T-cell (primary cell): Measurements from ENCODE around the gene DAGLB. TPM values are rescaled to one million over a fixed set of nuclear protein-coding genes. Genes with fewer than 3 reads are reported as not detected.
"Not testable (repeated sequence)": the region's sequence is repeated elsewhere in the genome, so short reads cannot be mapped to it uniquely, and the experiment has no call there.

ENCODE experiments used
- ATAC-seq, 4 experiments: fragments of 200-7000 bp in 3 of 4; fragments of 150-1000 bp in 1 of 4; cut with Tn5 transposase; replicated peaks in 1 of 4; 1 replicate in 3 of 4; 2 replicates in 1 of 4; pipeline ENCODE4 v1.10.0; 2021; ENCODE audit warnings: moderate library complexity in 3 of 4, mild to moderate bottlenecking in 2 of 4, moderate number of reproducible peaks in 1 of 4
- CTCF ChIA-PET, 2 donors: fragments of 300-600 bp; sonication (Branson Sonifier 250); formaldehyde crosslinking; loops; one replicate each; lab custom pipeline; 2022; ENCODE audit warnings: antibody characterized with exemption in 2 of 2; lab: Charles Lee
- POLR2A ChIA-PET, 2 donors: fragments of 300-600 bp; sonication (Branson Sonifier 250); formaldehyde crosslinking; loops; one replicate each; lab custom pipeline; 2022; ENCODE audit warnings: antibody characterized with exemption in 2 of 2; lab: Charles Lee
- DNase-seq, 35 experiments: peaks; one replicate each; pipeline versions ENCODE4 v3.0.0 to v3.0.0-alpha.2; 2013 to 2023
- H3K27ac ChIP-seq: one replicate; pipeline ENCODE4 v1.5.1; 2013; ENCODE audit warnings: low read length
- H3K27me3 ChIP-seq, 2 experiments: replicated peaks in 1 of 2; 1 replicate in 1 of 2; 2 replicates in 1 of 2; pipeline versions ENCODE4 v1.6.1 to v1.7.0; 2013; ENCODE audit warnings: low read length in 1 of 2, mixed read lengths in 1 of 2; ENCODE audit not compliant: control insufficient read depth in 2 of 2, insufficient read depth in 2 of 2; ENCODE audit errors: extremely low read depth in 1 of 2
- H3K36me3 ChIP-seq, 2 donors: 1 replicate in 1 of 2; 2 replicates in 1 of 2; pipeline versions ENCODE4 v1.6.1 to v1.7.0; 2013; ENCODE audit warnings: low read length in 1 of 2; ENCODE audit not compliant: control insufficient read depth in 2 of 2, insufficient read depth in 1 of 2; ENCODE audit errors: extremely low read depth in 1 of 2
- H3K4me1 ChIP-seq, 2 experiments: 1 replicate in 1 of 2; 2 replicates in 1 of 2; pipeline versions ENCODE4 v1.6.1 to v1.7.0; 2013; ENCODE audit warnings: low read length in 2 of 2, mixed read lengths in 1 of 2; ENCODE audit not compliant: insufficient read depth in 2 of 2, control insufficient read depth in 1 of 2; ENCODE audit errors: extremely low read depth in 1 of 2
- H3K4me3 ChIP-seq, 2 donors: 1 replicate in 1 of 2; 2 replicates in 1 of 2; pipeline versions ENCODE4 v1.5.1 to v1.7.0; 2013; ENCODE audit warnings: mild to moderate bottlenecking in 2 of 2, low read length in 1 of 2, moderate library complexity in 1 of 2; ENCODE audit not compliant: control insufficient read depth in 1 of 2; ENCODE audit errors: extremely low read depth in 1 of 2
- H3K9me3 ChIP-seq: 2 replicates; pipeline ENCODE4 v1.7.0; 2013
- H3K27ac Mint-ChIP-seq, 2 donors: one replicate each; pipeline ENCODE4 v1.8.0; 2020 to 2021; ENCODE audit warnings: mild to moderate bottlenecking in 2 of 2, mixed read lengths in 2 of 2
- H3K27me3 Mint-ChIP-seq, 2 donors: one replicate each; pipeline ENCODE4 v1.8.0; 2021 to 2022; ENCODE audit warnings: mixed read lengths in 2 of 2
- H3K36me3 Mint-ChIP-seq: one replicate; pipeline ENCODE4 v1.8.0; 2021; ENCODE audit warnings: mixed read lengths
- H3K4me1 Mint-ChIP-seq, 3 donors: one replicate each; pipeline ENCODE4 v1.8.0; 2020 to 2022; ENCODE audit warnings: mixed read lengths in 3 of 3, mild to moderate bottlenecking in 1 of 3
- H3K4me3 Mint-ChIP-seq, 3 donors: one replicate each; pipeline ENCODE4 v1.8.0; 2020 to 2022; ENCODE audit warnings: mild to moderate bottlenecking in 3 of 3, mixed read lengths in 3 of 3, moderate library complexity in 3 of 3
- H3K9me3 Mint-ChIP-seq, 3 donors: one replicate each; pipeline ENCODE4 v1.8.0; 2020 to 2022; ENCODE audit warnings: mixed read lengths in 3 of 3
- WGBS: methylation state at CpG from one replicate; pipeline ENCODE4 v1.1.5; 2013; ENCODE audit warnings: missing lambda C conversion rate; ENCODE audit not compliant: insufficient coverage; 5-methylcytosine and 5-hydroxymethylcytosine counted together
- total RNA-seq, 35 experiments: library from RNA in 6 of 35; stranded (reverse) in 6 of 35; fragments of 120-200 nt in 1 of 35; gene quantifications; one replicate each; pipeline versions ENCODE4 v1.2.1 to v1.2.4 and lab custom pipeline; 2013 to 2026

The DAGLB gene
- total RNA-seq, 5 donors from 2014 or later (not counting 1 experiment from before 2014, with no cell fraction given): 23.9 to 45.0 (median 38.9) TPM

GRCh38 chr7:6475433-6476186 lies 27.9 kb upstream of the DAGLB start:
- Histone ChIP-seq H3K27me3 (no peaks in the 10 kb centered on the region), H3K36me3 (peaks cover 3 to 35% of the 10 kb centered on the region in 2 donors), H3K4me3 (no peak overlapping the region), H3K4me1 (peaks cover 0 to 29% of the 10 kb centered on the region in 2 experiments), H3K9me3 (no peaks in the 10 kb centered on the region), H3K27ac (no peak overlapping the region)
- no peaks in the 10 kb centered on the region for H3K9me3 Mint-ChIP-seq
- H3K27ac Mint-ChIP-seq: peak overlapping the region in 1 of 2 donors; percentile 40
- H3K4me1 Mint-ChIP-seq: peaks cover 60 to 63% (median 60%) of the 10 kb centered on the region in 3 donors
- ChIA-PET CTCF (interaction anchor here (0.6 kb wide), 2 partner anchors 32 to 462 kb away, joined by 3 read pairs; no protein-coding TSS in a partner anchor), POLR2A (interaction anchor here in 1 of 2 donors (0.5 kb wide), 1 partner anchor 36 kb away, joined by 3 read pairs; no protein-coding TSS in a partner anchor)
- no peaks in the 10 kb centered on the region for H3K27me3 Mint-ChIP-seq
- no peak for DNase-seq
- peaks cover 24% of the 10 kb centered on the region for H3K36me3 Mint-ChIP-seq
- no CpG with 5 or more reads among the region's 3 CpGs for WGBS
- peak in 1 of 4 experiments; percentile 20 for ATAC-seq
- H3K4me3 Mint-ChIP-seq: no peak overlapping the region

- Mint-ChIP-seq H3K4me3 (no peak overlapping the region), H3K4me1 (no peaks in the 10 kb centered on the region), H3K36me3 (peaks cover 47% of the 10 kb centered on the region), H3K9me3 (no peaks in the 10 kb centered on the region), H3K27ac (no peak overlapping the region), H3K27me3 (no peaks in the 10 kb centered on the region)
- Histone ChIP-seq H3K9me3 (no peaks in the 10 kb centered on the region), H3K27me3 (no peaks in the 10 kb centered on the region), H3K27ac (no peak overlapping the region), H3K36me3 (peaks cover 23 to 65% of the 10 kb centered on the region in 2 donors), H3K4me3 (no peak overlapping the region), H3K4me1 (no peaks in the 10 kb centered on the region)
- POLR2A ChIA-PET: no interaction called here
- no peak for ATAC-seq
- CTCF ChIA-PET: interaction anchor here in 1 of 2 donors (0.6 kb wide), 1 partner anchor 25 kb away, joined by 4 read pairs; no protein-coding TSS in a partner anchor
- 100% methylated on average over 2 of the region's 8 CpGs for WGBS
- no peak for DNase-seq
Measured at GRCh38 chr7:6465862-6466261, 18.1 kb upstream of the DAGLB start.

- DNase-seq, H3K4me3 Mint-ChIP-seq, H3K9me3 ChIP-seq, H3K27ac ChIP-seq, H3K4me1 Mint-ChIP-seq, H3K9me3 Mint-ChIP-seq, H3K27me3 ChIP-seq, H3K4me1 ChIP-seq, H3K27me3 Mint-ChIP-seq, H3K4me3 ChIP-seq, ATAC-seq, H3K27ac Mint-ChIP-seq: not testable (repeated sequence)
- WGBS: no CpG with 5 or more reads among the region's 5 CpGs
- POLR2A ChIA-PET: interaction anchor here in 1 of 2 donors (0.6 kb wide), 2 partner anchors 13 to 131 kb away, joined by 3 to 7 read pairs; no protein-coding TSS in a partner anchor
- H3K36me3 ChIP-seq: peaks cover 8 to 50% of the 10 kb centered on the region in 2 donors
- CTCF ChIA-PET: interaction anchor here in 1 of 2 donors (0.6 kb wide), 1 partner anchor 20 kb away, joined by 3 read pairs; no protein-coding TSS in a partner anchor
- H3K36me3 Mint-ChIP-seq: peaks cover 40% of the 10 kb centered on the region
Measured at GRCh38 chr7:6463609-6464008, 15.9 kb upstream of the DAGLB start.

- peaks cover 5 to 39% of the 10 kb centered on the region in 2 donors for H3K36me3 ChIP-seq
- H3K27me3 ChIP-seq: no peaks in the 10 kb centered on the region
- POLR2A ChIA-PET: no interaction called here
- Mint-ChIP-seq H3K4me1 (peaks cover 0 to 2% (median 0%) of the 10 kb centered on the region in 3 donors), H3K27me3 (no peaks in the 10 kb centered on the region), H3K36me3 (peaks cover 29% of the 10 kb centered on the region), H3K27ac (no peak overlapping the region), H3K4me3 (no peak overlapping the region), H3K9me3 (no peaks in the 10 kb centered on the region)
- DNase-seq: no peak
- no CpG with 5 or more reads among the region's 4 CpGs for WGBS
- H3K27ac ChIP-seq: no peak overlapping the region
- CTCF ChIA-PET: no interaction called here
- no peak overlapping the region for H3K4me3 ChIP-seq
- ATAC-seq: no peak
- H3K4me1 ChIP-seq: no peaks in the 10 kb centered on the region
- no peaks in the 10 kb centered on the region for H3K9me3 ChIP-seq
Measured at GRCh38 chr7:6461946-6462550, 14.3 kb upstream of the DAGLB start.

- H3K9me3 ChIP-seq: no peaks in the 10 kb centered on the region
- H3K4me3 ChIP-seq: no peak overlapping the region
- no peaks in the 10 kb centered on the region for H3K27me3 Mint-ChIP-seq
- H3K36me3 ChIP-seq: peaks cover 5 to 31% of the 10 kb centered on the region in 2 donors
- no peaks in the 10 kb centered on the region for H3K4me1 ChIP-seq
- H3K27me3 ChIP-seq: no peaks in the 10 kb centered on the region
- H3K27ac Mint-ChIP-seq: peak overlapping the region; percentile 53 to 64
- H3K9me3 Mint-ChIP-seq: no peaks in the 10 kb centered on the region
- H3K27ac ChIP-seq: no peak overlapping the region
- ChIA-PET CTCF (interaction anchor here in 1 of 2 donors (0.6 kb wide), 1 partner anchor 12 kb away, joined by 14 read pairs; no protein-coding TSS in a partner anchor), POLR2A (no interaction called here)
- no peak for ATAC-seq
- H3K36me3 Mint-ChIP-seq: peaks cover 20% of the 10 kb centered on the region
- peaks cover 0 to 2% (median 0%) of the 10 kb centered on the region in 3 donors for H3K4me1 Mint-ChIP-seq
- no peak overlapping the region for H3K4me3 Mint-ChIP-seq
- WGBS: 92% methylated on average over 10 of the region's 11 CpGs
- no peak for DNase-seq
Measured at GRCh38 chr7:6460990-6461584, 13.3 kb upstream of the DAGLB start.

- Histone ChIP-seq H3K4me1 (no peaks in the 10 kb centered on the region), H3K27me3 (no peaks in the 10 kb centered on the region), H3K4me3 (no peak overlapping the region), H3K9me3 (no peaks in the 10 kb centered on the region), H3K36me3 (peaks cover 0 to 23% of the 10 kb centered on the region in 2 donors), H3K27ac (no peak overlapping the region)
- CTCF ChIA-PET: interaction anchor here in 1 of 2 donors (0.6 kb wide), 1 partner anchor 12 kb away, joined by 14 read pairs; no protein-coding TSS in a partner anchor
- no peak for ATAC-seq
- H3K36me3 Mint-ChIP-seq: peaks cover 12% of the 10 kb centered on the region
- WGBS: 89% methylated on average over 2 of the region's 6 CpGs
- H3K4me3 Mint-ChIP-seq: no peak overlapping the region
- no peaks in the 10 kb centered on the region for H3K27me3 Mint-ChIP-seq
- H3K9me3 Mint-ChIP-seq: no peaks in the 10 kb centered on the region
- H3K4me1 Mint-ChIP-seq: peaks cover 0 to 2% (median 0%) of the 10 kb centered on the region in 3 donors
- no peak for DNase-seq
- no peak overlapping the region for H3K27ac Mint-ChIP-seq
- POLR2A ChIA-PET: no interaction called here
Measured at GRCh38 chr7:6460303-6460702, 12.5 kb upstream of the DAGLB start.
